Umbilical cord (tissue), 2 donors: ENCODE results near the gene TMEM121. TPM values are rescaled to one million over a fixed set of nuclear protein-coding genes. Genes with fewer than 3 reads are reported as not detected.

Experiments used
- DNase-seq: peaks from one replicate; pipeline ENCODE4 v3.0.0-alpha.2; 2015; ENCODE audit warnings: low spot score
- total RNA-seq: library from RNA; depleted of rRNA; stranded (reverse); fragments of >200 nt; gene quantifications from one replicate; pipeline ENCODE4 v1.2.3, GENCODE V29; 2014; ENCODE audit warnings: low replicate concordance; ENCODE audit not compliant: insufficient read depth

TMEM121 gene
- 6.0 TPM for total RNA-seq

DNA sequence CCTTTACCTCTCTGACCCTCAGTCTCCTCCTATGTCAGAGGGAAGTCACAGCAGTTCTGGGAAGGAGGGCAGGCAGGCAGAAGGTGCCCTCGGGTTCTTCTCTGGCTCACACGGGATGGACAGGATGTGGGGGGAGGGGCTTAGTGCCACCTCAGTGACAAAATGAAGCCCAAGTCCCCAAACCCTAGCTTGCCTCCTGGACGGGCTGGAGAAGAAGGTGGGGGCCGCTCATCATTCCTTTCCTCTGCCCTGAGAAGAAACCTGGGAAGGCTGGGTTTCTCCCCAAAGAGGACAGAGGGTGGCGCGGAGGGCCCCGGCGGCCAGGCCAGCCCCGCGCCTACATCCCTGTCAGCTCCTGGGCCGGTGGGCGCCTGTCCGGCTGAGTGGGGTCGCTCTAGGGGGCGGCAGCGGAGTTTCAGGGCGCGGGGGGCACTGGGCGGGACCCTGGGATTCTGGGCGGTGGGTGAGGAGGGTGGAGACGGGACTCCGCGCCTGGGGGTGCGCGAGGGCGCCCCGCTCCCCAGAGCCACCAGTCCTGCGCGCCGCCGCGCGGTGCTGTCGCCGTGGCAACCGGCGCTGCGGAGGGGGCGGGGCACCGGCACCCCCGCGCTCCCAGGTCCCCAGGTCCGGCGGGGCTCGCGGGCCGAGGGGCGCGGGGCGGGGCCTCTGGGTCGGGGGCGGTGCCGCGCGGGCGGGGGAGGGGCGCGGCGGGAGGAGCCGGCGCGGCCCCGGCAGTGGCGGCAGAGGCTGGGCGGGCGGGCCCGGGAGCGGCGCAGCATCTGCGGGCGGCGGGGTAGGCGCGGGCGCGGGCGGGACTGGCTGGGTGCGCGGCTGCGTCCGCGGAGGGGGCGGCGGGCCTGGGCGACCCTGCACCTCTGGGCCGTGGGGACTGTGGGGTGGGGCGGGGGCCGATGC, at the start of gene TMEM121:
Gene TMEM121, plus strand, starts transcription at position 723 of the 915 bp plus-strand sequence. CDS start 2,252 bp downstream, outside the sequence.
- DNase-seq: no peak

- no peak for DNase-seq
These were observed 49.3 kb upstream of the TMEM121 start for GRCh38 chr14:105476831-105477659.

DNA sequence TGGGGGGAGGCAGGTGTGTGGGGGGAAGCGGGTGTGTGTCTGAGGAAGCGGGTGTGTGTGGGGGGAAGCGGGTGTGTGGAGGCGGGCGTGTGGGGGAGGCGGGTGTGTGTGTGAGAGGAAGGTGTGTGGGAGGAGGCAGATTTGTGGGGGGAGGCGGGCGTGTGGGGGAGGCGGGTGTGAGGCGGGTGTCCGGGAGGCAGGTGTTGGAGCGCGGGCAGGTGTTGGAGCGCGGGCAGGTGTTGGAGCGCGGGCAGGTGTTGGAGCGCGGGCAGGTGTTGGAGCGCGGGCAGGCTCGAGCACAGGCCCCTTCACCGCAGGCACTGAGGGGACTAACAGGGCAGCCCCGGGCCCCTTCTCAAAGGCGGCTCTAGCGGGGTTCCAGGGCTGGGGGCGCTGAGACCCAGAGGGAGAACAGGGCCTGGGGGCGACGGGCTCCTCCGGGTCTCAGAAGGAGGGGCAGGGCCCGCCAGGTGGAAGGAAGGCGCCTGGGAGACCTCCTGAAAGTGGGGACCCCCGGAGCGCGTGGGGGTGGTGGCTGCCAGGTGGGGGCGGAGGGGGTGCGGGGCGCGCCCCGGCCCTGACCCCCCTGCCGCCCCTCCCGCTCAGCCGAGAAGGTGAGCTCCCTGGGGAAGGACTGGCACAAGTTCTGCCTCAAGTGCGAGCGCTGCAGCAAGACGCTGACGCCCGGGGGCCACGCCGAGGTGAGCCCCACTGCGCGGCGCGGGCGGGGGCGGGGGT, 48.6 kb upstream of the TMEM121 start:
- DNase-seq: no peak

- DNase-seq: no peak
These were observed 47.8 kb upstream of the TMEM121 start for GRCh38 chr14:105478398-105479251.

DNA sequence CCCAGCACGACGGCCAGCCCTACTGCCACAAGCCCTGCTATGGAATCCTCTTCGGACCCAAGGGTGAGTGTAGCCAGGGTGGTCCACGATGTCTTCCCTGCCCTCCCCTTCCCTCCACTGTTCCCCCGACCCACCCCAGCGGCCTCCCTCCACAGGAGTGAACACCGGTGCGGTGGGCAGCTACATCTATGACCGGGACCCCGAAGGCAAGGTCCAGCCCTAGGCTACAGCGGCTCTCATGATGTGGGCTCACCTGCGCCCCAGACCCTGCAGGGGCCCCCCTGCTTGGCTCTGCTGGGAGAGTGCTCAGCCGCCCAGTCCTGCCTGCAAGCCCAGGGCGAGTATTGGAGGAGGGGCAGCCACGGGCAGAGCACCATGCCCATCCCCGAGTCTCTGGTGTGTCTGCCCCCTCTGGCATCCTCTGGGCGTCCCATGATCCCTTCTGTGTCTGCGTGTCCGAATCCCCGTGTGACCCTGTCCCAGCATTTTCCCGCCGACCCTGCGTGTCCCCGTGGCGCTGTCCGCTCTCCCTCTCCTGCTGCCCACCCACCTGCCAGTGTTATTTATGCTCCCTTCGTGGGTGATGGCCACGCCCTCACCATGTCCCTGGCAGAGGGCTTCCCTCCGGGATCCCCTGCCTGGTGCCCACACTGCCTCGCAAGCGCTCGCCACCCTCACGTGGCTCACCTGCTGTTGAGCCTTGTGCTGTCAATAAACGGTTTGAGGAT, 46.8 kb upstream of the TMEM121 start:
- DNase-seq: no peak

- no peak for DNase-seq
These were observed 46.1 kb upstream of the TMEM121 start for GRCh38 chr14:105480199-105480746.

- peak; percentile 93 for DNase-seq
These were observed 45.3 kb upstream of the TMEM121 start for GRCh38 chr14:105480807-105481801.

GRCh38 chr14:105481886-105482457, 44.4 kb upstream of the TMEM121 start:
- peak; percentile 98 for DNase-seq

- no peak for DNase-seq
These were observed 43.8 kb upstream of the TMEM121 start for GRCh38 chr14:105482486-105483110.

DNA sequence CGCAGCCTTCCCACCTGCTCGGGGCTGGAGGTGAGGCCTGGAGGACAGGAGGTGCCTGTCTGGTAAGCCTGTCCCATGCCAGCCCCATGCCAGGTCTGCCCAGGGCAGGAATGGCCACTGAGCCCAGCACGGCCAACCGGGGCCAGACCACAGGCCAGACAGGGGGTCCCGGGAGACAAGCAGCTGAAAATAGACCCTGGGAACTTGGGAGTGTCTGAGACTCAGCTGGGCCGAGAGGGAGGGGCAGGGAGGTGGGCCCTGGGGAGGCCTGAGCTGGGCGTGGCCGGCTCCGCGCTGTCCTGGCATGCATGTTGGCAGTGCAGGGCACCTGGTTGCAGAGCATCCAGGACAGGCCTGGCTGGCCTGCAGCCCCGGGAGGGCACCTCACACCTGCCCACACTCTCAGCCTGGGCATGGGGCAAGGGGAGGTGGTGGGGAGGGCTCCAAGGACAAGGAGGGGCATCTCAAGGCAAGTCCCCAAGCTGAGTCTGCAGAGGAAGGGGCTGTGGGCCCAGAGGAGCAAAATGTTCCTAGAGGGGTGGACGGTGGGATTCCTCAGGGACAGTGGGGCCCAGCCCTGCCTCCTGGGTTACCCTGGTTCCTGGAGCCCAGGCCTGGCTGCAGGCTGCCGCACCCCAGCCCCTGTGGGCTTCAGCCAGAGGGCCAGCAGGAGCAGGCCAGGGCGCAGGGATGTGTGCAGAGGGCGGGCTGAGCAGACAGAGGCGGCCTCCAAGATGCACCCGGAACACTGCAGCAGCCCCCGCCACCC, 42.9 kb upstream of the TMEM121 start:
- DNase-seq: no peak

GRCh38 chr14:105484069-105484996, 42.0 kb upstream of the TMEM121 start:
- no peak for DNase-seq

DNA sequence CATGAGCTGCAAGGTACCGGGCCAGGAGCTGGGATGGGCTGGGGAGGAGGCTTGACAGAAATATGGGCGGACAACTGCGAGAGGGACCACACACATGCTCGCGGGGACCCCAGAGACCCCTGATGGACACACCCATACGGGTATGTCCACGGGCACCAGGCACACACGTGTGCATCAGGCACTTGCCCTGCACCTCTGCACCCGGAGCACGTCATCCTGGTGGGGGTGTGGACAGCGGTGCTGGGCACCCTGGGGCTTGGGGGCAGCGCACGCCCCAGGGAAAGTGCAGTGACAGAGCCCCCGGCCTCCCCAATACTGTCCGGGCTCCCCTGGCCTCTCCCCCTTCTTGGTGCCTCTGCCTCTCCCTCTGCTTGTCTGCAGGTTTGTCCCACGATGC, 41.4 kb upstream of the TMEM121 start:
- DNase-seq: no peak

DNA sequence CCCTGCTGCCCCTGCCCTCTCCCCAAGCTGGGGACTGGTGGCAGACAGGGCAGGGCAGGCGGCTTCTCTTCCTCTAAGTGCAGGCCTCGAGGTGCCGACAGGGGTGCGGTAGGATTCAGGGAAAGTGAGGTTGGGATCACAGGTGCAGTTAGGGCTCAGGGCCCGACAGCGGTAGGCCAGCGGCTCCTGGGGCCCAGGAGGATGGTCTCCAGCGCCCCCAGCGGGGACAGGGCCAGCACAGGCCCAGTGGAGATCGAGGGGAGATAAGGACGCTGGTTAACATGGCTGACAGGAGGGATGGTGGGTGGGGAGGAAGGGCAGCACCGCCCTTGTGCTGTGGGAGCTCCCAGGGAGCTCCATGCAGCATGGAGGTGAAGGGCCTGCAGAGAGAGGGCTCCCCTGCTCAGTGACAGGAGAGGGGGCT, 40.6 kb upstream of the TMEM121 start:
- no peak for DNase-seq

DNA sequence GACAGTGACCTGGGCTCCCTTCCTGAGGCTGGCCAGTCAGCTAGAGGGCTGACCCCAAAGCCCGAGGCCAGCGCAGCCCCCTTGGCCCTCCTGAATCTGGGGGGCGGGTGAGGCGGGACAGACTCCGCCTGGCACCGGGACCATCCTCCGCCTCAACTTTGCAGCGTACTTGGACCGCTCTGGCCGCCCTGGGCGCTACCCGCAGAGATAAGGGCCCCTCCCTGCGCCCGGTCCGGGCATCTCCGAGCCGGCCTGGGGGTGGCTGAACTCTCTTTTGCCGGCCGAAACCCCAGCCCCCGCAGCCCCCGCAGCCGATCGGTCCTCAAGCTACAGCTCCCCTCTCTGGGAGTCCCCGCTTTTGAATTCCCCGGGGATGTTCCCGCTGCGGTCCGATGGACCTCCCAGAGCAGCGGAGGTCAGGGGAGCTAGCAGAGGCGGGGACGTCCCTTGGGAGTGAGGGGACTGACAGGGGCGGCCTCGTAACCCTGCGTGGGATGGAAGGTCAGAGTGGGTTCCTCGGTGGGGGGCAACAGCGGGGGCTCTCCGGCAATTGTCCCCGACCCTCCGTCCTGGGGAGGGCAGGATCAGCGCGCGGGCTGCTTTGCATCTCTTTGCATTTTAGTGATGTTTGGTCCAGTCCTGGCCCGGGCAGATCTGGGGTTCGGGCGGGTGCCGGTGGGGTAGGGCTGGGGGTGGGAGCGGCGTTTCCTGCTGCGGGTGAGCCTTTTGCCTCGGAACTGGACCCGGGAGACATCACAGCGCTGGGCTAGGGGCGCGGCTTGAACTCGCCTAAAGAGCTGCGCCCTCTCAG, 40.0 kb upstream of the TMEM121 start, which contains the start of gene CRIP1:
Gene CRIP1, plus strand, starts transcription at position 724 of the 811 bp plus-strand sequence. CDS start 374 bp downstream, outside the sequence.
- DNase-seq: no peak
